Erythroblast (primary cell): ENCODE data around the gene SARDH.

ENCODE experiments used
- DNase-seq, 2 experiments: peaks; one replicate each; lab custom pipeline; 2025; lab: John Stamatoyannopoulos, UW
- GATA1 ChIP-seq: IDR thresholded peaks from 2 replicates; pipeline ENCODE4 v1.6.1; 2011; ENCODE audit warnings: low read depth, mild to moderate bottlenecking, control low read depth, low read length, moderate library complexity
- POLR2A ChIP-seq: IDR thresholded peaks from 2 replicates; pipeline ENCODE4 v1.6.1; 2011; ENCODE audit warnings: mild to moderate bottlenecking, low read length

Gene SARDH

GRCh38 chr9:133714606-133715294, 23.4 kb downstream of the SARDH start:
- no peak for TF ChIP-seq POLR2A
- TF ChIP-seq GATA1, result no peak

GRCh38 chr9:133713960-133714495, 24.1 kb downstream of the SARDH start:
- DNase-seq, result no peak
- TF ChIP-seq POLR2A (no peak), GATA1 (no peak)

More at GRCh38 chr9:133714606-133715294, 23.4 kb downstream of the SARDH start:
- DNase-seq, result no peak

- no peak for DNase-seq
- TF ChIP-seq POLR2A (no peak), GATA1 (no peak)
Measured at GRCh38 chr9:133713150-133713959, 24.8 kb downstream of the SARDH start.

GRCh38 chr9:133712221-133713100, 25.7 kb downstream of the SARDH start:
- TF ChIP-seq POLR2A, result no peak
- DNase-seq, result no peak

GRCh38 chr9:133711428-133712220, 26.5 kb downstream of the SARDH start:
- TF ChIP-seq GATA1 (no peak), POLR2A (no peak)
- no peak for DNase-seq

- DNase-seq, result no peak
Measured at GRCh38 chr9:133710661-133711427, 27.3 kb downstream of the SARDH start.

GRCh38 chr9:133709691-133710571, 28.2 kb downstream of the SARDH start:
- no peak for DNase-seq
- TF ChIP-seq POLR2A (no peak), GATA1 (no peak)

More at GRCh38 chr9:133710661-133711427, 27.3 kb downstream of the SARDH start:
- TF ChIP-seq GATA1, result no peak
- no peak for TF ChIP-seq POLR2A

GRCh38 chr9:133709015-133709611, 29.0 kb downstream of the SARDH start:
- DNase-seq, result no peak

GRCh38 chr9:133708246-133709014, 29.7 kb downstream of the SARDH start:
- no peak for TF ChIP-seq POLR2A
- no peak for TF ChIP-seq GATA1
- no peak for DNase-seq

More at GRCh38 chr9:133709015-133709611, 29.0 kb downstream of the SARDH start:
- TF ChIP-seq POLR2A, result no peak

- DNase-seq, result no peak
- TF ChIP-seq POLR2A, result no peak
- TF ChIP-seq GATA1, result no peak
Measured at GRCh38 chr9:133707763-133708245, 30.3 kb downstream of the SARDH start.
